ENCODE results near the gene TANGO6. TPM values are rescaled to one million over a fixed set of nuclear protein-coding genes. Genes with fewer than 3 reads are reported as not detected.

TANGO6 gene
- total and polyA plus RNA-seq, 2 of the 8 experiments (the other 6 are each of a cell fraction or from before 2014, with no cell fraction given), result 5.0 to 19.5 TPM

GRCh38 chr16:68997564-68997963 is 154.2 kb downstream of the TANGO6 start (continued):
- TF ChIP-seq CHD7 (IDR thresholded peaks at IDR 0.05; ENCODE audit: insufficient replicate concordance, low read length), result no peak
- TF ChIP-seq EZH2 (IDR thresholded peaks at IDR 0.05; ENCODE audit: low read depth, low read length, severe bottlenecking), result no peak
- no peak for TF ChIP-seq GTF2F1 (IDR thresholded peaks at IDR 0.05; ENCODE audit: borderline replicate concordance, low read depth, low read length)
- TF ChIP-seq ASH2L (IDR thresholded peaks at IDR 0.05; ENCODE audit: low read length), result no peak
- TF ChIP-seq CTCF (IDR thresholded peaks at IDR 0.05; ENCODE audit: control extremely low read depth in 1 of 3, insufficient read depth in 1 of 3, low read depth in 1 of 3, low read length in 3 of 3), result no peak
